Fibroblast of skin of back (primary cell): ENCODE measurements around the gene POFUT2.

Experiments used
- DNase-seq: peaks from one replicate; pipeline ENCODE4 v3.0.0-alpha.2; 2013

The POFUT2 gene

GRCh38 chr21:45297329-45297728 is 9.6 kb upstream of the POFUT2 start:
- DNase-seq: no peak

GRCh38 chr21:45296638-45297037 is 8.9 kb upstream of the POFUT2 start:
- DNase-seq: no peak

GRCh38 chr21:45295576-45296365 is 8.1 kb upstream of the POFUT2 start:
- peak; percentile 79 for DNase-seq

- DNase-seq: peak; percentile 98
Observed at GRCh38 chr21:45294509-45295291, 7.0 kb upstream of the POFUT2 start.

- DNase-seq: no peak
Observed at GRCh38 chr21:45293726-45294401, 6.2 kb upstream of the POFUT2 start.

- DNase-seq: peak; percentile 29
Observed at GRCh38 chr21:45293220-45293725, 5.6 kb upstream of the POFUT2 start.

- peak; percentile 85 for DNase-seq
Observed at GRCh38 chr21:45292399-45293219, 4.9 kb upstream of the POFUT2 start.

GRCh38 chr21:45291613-45292398 is 4.1 kb upstream of the POFUT2 start:
- DNase-seq: no peak

GRCh38 chr21:45290948-45291612 is 3.4 kb upstream of the POFUT2 start:
- peak; percentile 52 for DNase-seq

- DNase-seq: no peak
Observed at GRCh38 chr21:45289655-45290515, 2.2 kb upstream of the POFUT2 start.

GRCh38 chr21:45289134-45289533 is 1.4 kb upstream of the POFUT2 start:
- no peak for DNase-seq

GRCh38 chr21:45288441-45288841 is 746 bp upstream of the POFUT2 start:
- DNase-seq: no peak

- DNase-seq: no peak
Observed at GRCh38 chr21:45286671-45287437, 841 bp downstream of the POFUT2 start.

GRCh38 chr21:45285266-45285931 is 2.3 kb downstream of the POFUT2 start:
- no peak for DNase-seq

- no peak for DNase-seq
Observed at GRCh38 chr21:45284456-45284741, 3.3 kb downstream of the POFUT2 start.

GRCh38 chr21:45283611-45284455 is 3.9 kb downstream of the POFUT2 start:
- DNase-seq: no peak

GRCh38 chr21:45283035-45283610 is 4.6 kb downstream of the POFUT2 start:
- no peak for DNase-seq
